Stimulated activated CD8-positive, alpha-beta memory T cell treated with anti-CD3 and anti-CD28 coated beads, Interleukin-7, amount 100 ng/mL, for 4 hours (primary cell): ENCODE results near the gene UCHL5.
"Not testable (repeated sequence)": the region's sequence is repeated elsewhere in the genome, so short reads cannot be mapped to it uniquely, and the experiment has no call there.

ENCODE experiments used
- DNase-seq, 2 donors: peaks; one replicate each; pipeline ENCODE4 v3.0.0-alpha.2; 2020; ENCODE audit warnings: low read depth in 2 of 2

Gene UCHL5

DNA sequence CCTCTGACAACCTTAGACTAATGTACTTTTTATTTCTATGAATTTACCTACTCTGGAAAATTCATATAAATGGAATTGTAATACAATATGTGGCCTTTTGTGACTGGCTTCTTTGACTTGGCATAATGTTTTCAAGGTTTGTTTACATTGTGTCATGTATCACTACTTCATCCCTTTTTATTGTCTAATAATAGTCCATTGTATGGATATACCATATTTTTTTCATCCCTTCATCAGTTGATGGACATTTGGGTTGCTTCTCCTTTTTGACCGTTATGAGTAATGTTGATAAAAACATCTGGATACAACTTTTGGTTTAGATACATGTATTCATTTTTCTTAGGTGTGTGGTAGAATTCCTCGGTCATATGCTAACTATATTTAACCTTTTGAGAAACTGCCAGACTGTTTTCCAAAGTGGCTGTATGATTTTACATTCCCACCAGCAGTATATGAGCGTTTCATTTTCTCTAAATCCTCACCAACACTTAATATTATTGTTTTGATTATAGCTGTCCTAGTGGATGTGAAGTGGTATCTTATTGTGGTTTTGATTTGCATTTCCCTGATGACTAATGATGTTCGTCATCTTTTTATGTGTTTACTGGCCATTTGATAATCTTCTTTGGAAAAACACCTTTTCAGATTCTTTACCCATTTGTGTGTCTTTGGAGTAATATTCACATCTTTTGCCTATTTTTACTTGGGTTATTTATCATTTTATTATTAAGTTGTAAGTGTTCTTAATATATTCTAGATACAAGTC is 3.7 kb upstream of the UCHL5 start:
- no peak for DNase-seq

DNA sequence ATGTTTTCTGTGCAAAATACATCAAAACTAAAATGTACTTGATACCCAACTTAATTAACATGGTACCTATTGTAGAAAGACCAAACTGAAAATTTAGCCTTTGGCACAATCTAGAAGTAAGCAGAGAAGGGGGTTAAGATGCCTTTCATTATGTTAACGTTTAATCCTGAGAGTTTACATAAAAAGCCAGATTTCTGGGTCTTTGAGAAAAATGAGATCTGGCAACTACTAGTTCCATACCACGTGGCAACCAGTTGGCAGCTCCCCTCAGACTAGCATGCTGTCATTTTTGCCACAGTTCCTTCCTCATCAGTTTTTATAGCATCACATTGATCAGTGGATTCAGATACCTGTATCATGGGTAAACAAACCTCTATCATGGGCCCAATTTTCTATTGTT is 1.8 kb upstream of the UCHL5 start:
- no peak for DNase-seq

DNA sequence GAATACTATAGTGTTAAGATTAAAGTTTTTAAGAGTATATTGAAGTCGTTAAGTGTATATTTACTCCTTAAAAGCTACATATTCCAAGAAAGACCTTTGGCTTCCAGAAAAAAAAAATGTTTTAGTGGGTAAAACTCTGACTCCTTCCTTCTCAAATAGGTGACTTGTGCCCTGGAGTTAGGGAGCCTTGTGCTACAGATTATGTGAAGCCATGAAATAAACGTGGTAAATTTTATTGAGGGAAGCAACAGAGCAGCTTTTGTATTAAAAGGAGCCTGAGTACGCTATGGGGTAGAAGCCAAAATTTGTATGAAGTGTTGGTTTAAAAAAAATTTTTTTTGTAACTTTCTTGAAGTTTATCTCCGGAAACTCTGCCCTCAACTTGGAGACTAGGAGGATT is 1.2 kb upstream of the UCHL5 start:
- no peak for DNase-seq

DNA sequence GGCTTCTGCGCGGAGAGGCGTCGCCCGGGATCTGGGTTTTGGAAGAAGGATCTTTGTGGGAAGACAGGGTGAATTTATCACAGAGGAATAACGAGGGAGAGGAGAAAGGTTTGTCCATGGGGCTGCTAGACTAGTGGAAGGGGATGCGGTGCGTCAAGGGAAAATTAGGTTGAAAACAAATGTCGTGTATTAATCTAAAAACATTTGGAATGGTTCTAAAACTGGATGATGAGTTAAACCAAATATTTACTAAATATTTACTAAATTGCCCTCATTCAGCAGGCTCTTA is 899 bp upstream of the UCHL5 start:
- no peak for DNase-seq

DNA sequence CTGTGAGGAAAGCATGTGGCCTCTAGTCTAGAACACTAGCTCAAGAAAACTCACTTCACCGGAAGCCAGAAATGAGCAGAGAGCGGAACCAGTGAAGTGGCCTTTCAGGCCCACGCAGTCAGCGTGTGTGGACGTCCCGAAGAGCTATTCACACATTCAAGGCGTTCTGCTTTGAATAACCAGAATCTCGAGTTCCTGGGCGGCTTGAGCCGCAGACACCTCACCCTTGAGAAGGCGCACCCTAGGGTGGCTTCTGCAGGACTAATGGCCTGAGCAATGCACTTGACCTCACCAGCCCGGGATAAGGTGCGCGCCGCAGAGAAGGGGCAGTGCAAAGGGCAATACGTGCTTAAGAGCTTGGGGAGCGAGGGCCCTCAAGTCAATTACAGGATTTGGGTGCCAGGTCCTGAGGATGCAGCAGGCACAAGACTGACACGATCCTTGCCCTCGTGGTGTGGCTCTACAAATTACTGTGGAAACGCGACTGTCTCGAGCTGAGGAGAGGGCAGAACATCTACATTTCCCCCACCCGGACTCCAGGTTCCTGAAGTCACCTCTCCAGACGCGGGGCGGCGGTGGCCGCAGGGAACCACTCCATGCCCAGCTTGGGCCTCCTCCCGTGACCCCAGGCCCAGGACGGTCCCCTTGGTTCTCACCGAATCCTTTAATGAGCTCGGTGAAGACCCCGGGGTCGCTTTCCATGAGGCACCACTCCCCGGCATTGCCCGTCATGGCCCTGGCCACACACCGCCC is 455 bp downstream of the UCHL5 start:
- peak; percentile 49 to 55 for DNase-seq

DNA sequence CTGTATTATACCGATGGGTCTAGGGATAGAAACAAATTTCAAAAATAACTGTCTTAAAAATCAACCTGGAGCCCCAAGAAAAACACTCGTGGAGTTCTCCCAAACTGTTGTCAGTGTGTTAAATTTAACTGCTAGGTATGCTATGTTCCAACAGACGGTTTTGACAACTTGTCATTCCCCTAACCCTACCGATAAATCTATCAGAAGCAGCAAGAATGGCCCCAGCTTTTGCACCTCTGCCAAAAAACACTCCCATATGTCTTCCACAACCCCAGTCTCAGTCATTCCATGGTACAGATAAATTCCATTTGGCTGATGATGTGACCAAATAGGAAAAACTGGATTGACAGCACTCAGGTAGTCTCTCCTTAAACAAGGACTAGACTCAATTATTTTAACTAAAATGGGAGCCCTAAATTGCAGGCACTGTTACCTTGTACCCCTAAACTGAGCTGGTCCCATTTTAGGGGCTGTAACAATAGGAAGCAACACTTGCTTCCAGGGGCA is 4.9 kb downstream of the UCHL5 start:
- no peak for DNase-seq

DNA sequence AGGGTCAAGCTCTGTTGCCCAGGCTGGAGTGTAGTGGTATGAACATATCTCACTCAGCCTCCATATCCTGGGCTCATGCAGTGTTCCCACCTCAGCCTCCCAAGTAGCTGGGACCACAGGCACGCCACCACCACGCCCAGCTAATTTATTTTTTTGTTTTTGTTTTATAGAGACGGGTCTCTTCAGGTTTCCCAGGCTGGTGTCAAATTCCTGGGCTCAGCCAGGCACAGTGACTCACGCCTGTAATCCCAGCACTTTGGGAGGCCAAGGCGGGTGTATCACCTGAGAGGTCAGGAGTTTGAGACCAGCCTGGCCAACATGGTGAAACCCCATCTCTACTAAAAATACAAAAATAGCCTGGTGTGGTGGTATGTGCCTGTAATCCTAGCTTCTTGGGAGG is 10.2 kb downstream of the UCHL5 start:
- DNase-seq: not testable (repeated sequence)

DNA sequence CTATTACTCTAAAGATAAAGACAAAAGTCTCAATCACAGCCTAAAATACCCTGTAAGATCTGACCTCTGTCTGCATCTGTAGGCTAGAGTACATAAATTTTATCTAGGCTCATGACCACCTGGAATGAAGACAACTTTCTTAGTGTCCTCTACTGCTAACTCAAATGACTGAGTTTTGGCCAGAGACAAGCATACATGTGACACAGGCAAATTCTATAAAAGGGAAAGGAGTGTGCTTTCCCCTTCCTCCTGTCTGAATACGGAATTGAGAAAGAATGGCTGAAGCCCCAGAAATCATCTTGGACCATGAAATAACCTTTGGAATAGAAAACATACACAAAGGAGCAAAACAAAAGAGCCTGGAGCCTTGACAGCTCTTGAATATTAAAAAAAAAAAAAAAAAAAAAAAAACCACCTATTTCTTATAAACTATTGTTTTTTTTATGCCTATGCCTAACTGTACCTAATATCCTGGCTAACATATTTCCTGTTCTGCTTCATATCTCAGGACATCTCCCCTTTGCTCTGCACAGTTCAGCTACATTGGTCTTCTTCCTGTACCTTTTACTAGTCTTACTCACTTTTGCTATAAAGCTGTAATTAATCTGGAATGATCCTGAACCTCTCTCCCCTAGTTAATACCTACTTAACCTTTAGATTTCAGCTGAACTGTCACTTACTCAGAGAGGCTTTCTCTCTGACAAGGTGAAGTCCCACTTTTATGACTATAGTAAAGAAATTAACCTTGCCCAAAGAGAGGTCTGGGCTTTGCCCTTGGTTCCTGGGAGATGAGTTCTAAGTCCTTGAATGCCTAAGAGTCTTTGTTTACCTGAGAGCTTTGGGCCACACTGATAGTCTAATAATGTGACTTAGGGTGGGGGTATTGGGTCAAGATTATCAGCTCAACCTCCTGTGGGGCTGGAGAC is 16.1 kb downstream of the UCHL5 start:
- no peak for DNase-seq

DNA sequence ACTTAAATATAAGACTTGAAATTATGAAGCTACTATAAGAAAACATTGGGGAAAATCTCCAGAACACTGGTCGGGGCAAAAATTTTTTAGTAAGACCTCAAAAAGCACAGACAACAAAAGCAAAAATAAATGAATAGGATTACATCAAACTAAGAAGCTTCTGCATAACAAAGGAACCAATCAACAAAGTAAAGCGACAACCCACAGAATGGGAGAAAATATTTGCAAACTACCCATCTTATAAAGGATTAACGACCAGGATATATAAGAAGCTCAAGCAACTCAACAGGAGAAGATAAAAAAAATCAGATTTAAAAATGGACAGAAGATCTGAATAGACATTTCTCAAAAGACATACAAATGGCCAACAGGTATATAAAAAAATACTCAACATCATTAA is 19.1 kb downstream of the UCHL5 start:
- no peak for DNase-seq

DNA sequence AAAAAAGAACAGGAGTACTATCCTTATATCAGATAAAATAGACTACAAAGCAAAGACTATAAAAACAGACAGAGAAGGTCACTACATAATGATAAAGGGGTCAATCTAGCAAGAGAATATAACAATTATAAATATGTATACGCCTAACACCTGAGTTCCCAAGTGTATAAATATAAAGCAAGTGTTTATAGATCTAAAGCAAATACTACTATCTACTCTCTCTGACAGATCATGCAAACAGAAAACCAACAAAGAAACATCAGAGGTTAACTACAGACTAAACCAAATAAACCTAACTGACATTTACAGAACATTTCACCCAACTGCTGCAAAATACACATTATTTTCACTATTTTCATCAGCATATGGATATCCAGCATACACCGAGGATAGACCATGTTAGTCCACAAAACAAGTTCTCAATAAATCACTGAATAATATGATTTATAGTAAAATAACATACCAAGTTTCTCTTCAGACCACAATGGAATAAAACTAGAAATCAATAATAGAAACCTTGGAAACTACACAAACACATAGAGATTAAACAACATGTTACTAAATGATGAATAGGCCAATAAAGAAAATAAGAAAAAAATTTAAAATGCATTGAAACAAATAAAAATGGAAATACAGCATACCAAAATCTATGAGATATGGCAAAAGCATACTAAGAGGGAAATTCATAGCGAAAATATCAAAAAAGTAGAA is 22.7 kb downstream of the UCHL5 start:
- DNase-seq: no peak

DNA sequence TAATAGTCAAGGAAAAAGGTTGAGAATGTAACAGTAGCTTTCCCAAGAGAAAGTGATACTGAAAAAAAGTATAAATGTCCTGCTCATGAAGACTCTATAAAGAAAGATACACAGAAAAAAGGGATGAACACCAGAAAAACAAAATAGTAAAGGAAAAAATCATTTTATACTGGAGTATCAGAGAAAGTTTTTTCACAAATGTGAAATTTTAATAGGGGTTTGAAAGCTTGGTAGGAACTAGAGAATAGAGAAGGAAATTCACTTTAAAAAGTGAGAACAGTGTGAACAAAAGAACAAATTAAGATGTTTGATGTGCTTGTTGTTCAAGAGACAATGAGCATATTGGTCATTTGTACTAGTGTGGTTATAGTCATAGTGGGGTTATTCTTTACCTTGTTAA is 25.6 kb downstream of the UCHL5 start:
- DNase-seq: no peak

DNA sequence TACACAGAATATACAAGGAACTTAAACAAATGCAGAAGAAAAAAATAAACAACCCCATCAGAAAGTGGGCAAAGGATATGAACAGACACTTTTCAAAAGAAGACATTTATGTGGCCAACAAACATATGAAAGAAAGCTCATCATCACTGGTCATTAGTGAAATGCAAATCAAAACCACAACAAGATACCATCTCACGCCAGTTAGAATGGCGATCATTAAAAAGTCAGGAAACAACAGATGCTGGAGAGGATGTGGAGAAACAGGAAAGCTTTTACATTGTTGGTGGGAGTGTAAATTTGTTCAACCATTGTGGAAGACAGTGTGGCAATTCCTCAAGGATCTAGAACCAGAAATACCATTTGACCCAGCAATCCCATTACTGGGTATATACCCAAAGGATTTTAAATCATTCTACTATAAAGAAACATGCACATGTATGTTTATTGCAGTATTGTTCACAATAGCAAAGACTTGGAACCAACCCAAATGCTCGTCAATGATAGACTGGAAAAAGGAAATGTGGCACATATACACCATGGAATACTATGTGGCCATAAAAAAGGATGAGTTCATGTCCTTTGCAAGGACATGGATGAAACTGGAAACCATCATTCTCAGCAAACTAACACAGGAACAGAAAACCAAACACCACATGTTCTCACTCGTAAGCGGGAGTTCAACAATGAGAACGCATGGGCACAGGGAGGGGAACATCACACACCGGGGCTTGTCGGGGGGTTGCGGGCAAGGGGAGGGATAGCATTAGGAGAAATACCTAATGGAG is 26.3 kb downstream of the UCHL5 start:
- DNase-seq: not testable (repeated sequence)

DNA sequence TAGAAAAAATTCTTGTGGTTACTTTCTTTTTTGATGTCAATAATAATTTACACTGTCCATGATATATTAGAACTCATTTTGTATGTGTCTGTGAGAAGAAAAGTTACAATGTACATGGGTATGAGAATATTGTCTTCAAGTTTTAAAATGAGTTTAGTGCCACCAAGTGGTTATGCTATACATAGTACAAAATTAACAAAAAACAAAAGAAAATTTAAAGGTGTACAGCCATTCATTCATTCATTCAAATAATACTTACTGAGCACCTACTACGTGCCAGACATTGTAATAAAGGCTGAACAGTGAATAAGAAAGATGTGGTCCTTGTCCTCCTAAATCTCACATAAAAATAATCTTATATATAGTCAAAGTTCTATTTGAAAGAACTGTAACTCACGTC is 27.7 kb downstream of the UCHL5 start:
- no peak for DNase-seq

DNA sequence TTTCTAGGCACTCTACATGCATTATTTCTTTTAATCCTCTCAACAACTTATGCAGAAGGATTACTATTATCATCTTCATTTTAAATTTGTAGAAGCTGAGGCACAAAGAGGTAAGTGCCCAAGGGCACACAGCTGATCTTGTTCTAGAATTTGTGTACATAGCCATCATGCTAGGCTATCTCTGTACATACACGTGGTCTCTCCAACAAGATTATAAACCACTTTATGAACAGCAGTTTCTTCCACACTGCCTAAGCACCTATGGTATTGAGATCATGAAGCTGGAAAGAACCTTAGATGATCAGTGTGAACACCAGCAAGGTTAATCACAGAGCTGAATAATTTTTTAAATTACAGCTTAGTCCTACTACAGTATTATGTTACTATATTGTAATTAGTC is 28.9 kb downstream of the UCHL5 start:
- no peak for DNase-seq

DNA sequence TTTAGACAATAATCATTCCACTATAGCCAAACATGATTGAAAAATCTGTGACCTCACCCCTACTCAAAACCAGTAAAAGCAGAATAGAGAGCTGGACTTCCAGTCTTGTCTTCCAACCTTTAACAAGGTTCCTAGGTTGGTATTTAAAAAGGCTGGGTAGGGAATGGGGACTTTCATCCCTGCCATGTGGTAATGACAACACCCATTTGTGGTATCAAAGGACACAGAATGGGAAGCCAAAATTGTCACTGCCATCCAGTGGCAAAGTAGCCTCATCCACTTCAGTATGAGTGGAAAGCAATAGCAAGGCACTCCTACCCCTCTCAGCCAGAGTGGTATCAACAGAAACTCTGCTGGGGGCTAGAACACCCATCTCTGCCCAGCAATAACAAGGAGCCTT is 33.9 kb downstream of the UCHL5 start:
- DNase-seq: no peak

DNA sequence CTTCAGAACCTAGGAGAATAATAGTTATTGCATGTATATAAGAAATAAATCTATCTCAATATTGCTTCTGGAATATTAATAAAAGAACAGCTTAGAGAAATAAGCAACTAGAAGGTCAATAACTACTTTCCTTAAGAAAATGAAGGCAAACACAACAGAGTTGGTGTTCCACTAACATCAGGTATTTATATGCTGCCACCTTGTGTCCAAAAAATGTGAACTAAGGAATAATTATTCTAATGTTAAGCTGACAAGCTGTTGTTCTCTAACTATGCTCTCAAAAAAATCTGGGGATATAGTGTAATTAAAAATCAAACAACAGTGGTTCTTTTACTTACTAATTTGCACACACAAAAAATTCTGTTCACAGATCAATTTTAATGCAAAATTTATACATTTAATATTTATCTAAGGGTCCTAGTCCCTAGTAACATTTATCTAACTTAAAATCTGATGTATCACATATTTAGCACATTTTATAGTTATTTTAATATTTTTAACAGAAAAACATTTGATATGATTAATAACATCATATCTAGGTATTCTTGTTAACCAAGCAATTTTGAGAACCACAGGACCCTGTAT is 39.6 kb downstream of the UCHL5 start:
- no peak for DNase-seq

DNA sequence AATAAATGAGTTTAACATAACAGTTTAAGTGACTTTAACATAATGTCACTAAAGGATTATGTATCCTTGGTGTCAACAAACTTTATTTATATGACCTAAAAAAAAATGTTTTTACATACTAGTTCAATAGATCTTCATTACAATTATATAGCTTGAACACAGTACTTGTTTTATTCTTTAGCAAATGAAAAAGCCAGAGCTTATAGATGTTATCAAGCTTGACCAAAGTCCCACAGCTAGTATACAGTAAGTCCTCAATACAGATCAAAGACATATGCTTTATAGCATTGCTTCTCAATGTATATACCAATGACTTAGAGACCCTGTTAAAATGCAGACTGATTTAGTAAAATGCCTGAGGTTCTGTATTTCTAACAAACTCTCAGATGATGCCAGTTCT is 42.4 kb downstream of the UCHL5 start:
- DNase-seq: no peak

DNA sequence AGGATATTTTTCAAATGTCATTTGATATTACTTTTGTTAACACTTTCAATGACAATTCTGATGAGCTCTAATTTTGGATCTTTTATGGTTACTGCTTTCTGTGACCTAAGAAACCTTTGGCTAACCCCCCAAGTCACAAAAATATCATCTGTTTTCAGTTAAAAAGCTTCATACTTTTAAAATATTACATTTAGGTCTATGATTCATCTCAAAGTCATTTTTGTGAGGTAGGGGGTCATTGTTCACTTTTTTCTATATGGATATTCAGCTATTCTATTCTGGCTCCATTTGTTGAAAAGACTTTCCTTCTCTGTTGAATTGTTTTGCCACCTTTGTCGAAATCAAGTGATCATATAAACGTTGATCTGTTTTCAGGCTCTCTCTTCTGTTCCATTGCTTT is 44.8 kb downstream of the UCHL5 start:
- DNase-seq: no peak

DNA sequence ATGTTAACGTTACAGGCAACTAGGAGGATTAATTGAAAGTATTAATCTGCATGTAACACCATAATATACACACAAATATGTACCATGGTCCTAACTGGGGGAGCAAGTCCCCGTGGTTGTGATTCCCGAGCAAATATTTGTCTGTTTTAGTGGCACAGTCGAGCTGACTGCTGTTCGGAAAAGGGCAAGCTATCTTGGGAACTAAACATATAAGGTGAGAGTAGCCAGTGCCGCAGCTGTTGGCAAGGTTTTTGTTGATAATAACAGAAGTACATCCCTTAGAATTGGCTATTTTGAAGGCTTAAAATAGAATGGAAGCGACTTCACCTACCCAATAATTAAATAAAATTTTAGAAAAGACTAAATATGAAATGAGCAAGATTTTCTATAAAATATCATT is 45.5 kb downstream of the UCHL5 start:
- no peak for DNase-seq

DNA sequence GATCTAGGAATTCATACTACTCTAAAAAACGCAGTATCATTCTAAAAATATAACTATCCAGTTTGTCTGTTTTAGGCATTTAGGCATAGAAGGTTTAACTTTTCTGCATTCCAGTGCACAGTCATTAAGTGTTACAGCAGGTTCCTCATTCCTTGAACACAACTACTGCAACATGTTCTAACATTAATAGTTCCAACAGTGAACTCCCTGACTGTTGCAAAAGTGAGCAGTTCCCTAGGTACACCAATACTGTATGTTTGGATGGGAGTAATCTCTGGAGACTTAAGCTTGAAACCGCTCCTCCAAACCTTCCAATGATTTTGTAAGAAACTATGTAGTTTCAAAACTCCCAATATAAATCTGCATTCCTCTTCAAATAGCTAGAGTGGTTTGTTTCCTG is 46.2 kb downstream of the UCHL5 start:
- DNase-seq: no peak

DNA sequence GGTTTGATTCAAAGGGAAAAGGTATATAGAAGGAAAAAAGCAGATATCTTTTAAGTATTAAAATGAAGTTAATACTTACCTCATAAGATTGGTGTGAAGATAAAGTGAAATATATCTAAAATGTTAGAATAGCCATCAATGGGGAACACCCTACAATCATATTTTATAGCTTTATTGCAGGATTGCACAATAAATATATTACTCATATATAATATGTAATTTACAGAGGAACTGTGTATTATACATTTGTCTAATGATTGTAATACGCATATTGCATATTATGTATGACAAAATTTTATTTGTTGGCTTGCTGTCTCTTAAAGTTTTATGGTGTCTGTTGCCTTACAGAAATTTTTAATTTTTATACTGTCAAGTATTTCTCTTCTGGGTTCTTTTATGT is 47.8 kb downstream of the UCHL5 start:
- no peak for DNase-seq
